GM19023 (cell line): ENCODE measurements around the gene NIPSNAP3A.
"Not testable (repeated sequence)": the region's sequence is repeated elsewhere in the genome, so short reads cannot be mapped to it uniquely, and the experiment has no call there.

ENCODE experiments used
- ATAC-seq: cut with Tn5 transposase; IDR thresholded peaks from one replicate; pipeline ENCODE4 v1.9.1; 2021; ENCODE audit warnings: mild to moderate bottlenecking, moderate library complexity; ENCODE audit not compliant: unreplicated experiment

NIPSNAP3A gene

DNA sequence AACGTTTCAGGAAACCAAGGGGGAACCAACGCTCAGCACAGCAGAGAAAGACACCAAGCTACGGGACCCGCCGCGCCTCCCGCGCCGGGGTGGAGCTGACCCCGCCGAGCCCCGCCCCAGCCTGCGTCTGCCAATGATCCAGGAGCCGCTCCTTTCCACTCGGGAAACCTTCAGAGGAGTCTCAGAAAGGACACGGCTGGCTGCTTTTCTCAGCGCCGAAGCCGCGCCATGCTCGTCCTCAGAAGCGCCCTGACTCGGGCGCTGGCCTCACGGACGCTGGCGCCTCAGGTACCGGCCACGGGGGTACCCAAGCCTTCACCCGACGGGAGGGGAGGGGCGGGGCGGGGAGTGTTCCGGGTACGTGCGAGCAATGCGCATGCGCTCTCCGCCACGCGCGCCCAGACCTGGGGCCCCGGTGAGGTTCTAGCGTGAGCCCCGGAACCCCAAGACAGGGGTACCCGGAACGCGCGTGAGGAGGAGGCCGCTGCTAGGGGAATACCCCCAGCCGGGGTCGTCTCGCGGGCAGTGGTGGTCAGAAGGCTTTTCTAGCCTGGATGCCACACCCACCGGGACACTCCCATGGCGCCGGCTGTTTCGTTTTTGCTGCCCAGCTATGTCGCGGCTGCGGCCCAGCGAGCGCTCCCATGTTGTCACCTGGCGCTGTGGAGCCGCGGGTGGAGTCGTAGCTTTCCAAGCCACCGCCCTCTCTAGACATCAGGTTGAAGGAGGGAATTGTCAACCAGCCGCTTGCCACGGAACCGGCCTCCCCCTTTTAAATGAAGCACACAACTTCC, at the start of gene NIPSNAP3A:
TSS of gene NIPSNAP3A (plus strand) at position 119 of the 794 bp plus-strand sequence. CDS start at position 229, 110 bp downstream.
- peak; percentile 90 for ATAC-seq

DNA sequence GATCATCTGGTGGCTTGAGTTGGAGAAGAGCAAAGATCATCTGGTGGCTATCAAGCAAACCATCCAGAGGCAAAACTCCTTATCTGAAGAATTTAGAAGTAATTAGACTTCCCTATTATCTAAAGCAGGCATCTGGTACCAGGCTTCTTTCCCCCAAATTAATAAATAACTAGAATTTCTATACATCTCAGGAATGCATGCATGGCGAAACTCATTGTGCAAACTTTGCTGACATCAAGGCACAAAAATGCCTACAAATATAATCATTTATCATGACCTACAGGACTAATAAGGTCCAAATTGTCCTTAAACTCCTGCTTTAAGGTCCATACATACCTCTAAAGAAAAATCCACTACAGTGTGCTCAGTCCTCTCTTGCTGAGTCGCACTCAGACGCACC, 47.2 kb upstream of the NIPSNAP3A start:
- ATAC-seq = no peak

DNA sequence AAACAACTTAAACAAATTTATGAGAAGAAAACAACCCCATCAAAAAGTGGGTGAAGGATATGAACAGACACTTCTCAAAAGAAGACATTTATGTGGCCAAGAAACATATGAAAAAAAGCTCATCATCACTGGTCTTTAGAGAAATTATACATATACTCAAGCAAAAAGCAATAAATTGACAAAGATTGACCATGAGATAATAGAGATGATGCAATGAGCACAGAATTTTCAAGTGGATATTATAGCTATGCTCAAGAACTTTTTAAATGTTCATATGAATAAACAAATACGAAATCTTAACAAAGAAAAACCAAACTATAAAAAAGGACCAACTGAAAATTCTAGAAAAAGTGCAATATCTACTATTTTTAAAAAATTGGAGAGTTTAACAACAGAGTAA, 38.7 kb upstream of the NIPSNAP3A start:
- ATAC-seq = not testable (repeated sequence)

DNA sequence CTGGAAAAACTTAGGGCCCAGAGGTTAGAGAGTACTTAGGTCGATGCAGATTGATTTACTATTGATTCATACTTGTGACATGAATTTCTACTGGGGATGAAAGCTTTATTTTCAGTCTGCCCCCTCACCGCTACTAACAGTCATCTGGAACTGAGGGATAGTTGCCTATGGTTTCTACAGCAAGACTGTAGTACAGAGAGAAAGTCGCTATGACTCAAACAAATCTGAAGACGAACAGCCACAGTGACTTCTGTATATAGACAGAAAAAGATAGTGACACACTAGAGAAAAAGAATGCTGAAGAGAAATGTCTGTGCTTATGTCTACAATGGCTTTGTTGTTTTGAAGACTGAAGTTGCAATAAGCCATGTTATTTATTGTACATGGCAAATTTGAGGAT, 35.9 kb upstream of the NIPSNAP3A start:
- ATAC-seq = no peak

DNA sequence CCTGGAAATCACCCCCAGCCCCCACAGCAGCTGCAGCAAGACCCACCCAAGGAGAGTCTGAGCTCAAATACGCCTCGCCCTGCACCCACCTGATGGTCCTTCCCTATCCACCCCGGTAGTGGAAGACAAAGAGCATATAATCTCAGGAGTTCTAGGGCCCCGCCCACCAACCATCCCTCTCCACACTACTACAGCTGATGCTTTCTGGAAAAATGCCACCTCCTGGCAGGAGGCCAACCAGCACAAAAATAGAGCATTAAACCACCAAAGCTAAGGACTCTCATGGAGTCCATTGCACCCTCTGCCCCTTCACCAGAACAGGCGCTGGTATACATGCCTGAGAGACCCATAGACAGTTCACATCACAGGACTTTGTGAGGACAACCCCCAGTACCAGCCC, 22.5 kb upstream of the NIPSNAP3A start:
- ATAC-seq = no peak

DNA sequence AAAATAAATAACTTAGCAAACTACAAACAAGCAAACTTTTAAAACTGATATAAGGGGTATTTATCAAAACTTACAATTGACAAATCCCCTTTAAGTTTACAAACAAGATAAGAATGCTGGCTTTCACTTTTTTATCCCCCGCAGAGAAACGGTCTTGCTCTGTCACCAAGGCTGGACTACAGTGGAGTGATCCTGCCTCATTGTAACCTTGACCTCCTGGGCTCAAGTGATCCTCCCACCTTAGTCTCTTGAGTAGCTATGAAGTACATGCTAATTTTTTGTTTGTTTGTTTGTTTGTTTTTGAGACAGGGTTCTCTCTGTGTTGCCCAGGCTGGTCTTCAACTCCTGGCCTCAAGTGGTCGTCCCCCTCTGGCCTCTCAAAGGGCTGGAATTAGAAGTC, 9.0 kb upstream of the NIPSNAP3A start:
- ATAC-seq = no peak

DNA sequence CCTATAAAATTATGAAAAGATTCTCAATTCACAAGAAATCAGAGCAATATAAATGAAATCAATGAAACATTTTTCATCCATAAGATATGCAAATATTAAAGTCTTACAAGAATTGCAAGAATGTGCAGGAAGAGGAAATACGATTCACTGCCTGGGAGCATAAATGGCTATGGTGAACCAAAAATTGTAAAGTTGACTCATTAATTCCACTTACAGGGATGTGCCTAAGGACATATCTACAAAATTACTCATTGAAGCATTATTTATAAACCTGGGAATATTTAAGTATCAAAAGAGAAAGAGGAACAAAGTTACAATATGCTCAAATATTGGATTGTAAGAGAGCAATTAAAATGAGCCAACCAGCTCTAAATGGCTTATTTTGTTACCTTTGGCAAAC, 6.9 kb upstream of the NIPSNAP3A start:
- no peak for ATAC-seq

DNA sequence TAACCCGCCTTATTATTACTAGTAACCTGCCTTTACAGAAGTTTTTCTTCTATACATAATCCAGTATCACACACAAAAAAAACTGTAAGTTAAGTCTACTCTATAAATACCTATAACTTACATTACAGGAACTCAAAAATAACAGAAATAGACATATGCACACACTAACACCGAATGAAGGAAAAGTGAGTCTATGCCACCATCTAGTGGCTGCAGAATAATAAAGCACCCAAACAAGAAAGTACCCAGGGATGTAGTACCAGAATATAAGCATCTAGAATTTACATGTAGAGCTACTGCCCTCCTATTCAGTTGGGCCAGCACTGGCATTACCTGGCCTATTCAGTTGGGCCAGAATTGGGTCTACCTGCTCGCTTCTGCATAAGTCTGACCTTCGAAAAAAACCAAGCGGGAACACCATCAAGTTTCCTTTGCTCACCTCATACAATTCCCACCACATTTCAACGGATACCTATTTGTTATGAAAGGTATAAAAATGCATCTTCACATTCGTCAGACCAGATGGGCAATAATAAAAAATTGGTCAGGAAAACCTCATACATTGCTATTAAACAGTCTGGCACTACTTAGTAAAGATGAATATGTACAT, 4.0 kb upstream of the NIPSNAP3A start:
- ATAC-seq = peak; percentile 30

DNA sequence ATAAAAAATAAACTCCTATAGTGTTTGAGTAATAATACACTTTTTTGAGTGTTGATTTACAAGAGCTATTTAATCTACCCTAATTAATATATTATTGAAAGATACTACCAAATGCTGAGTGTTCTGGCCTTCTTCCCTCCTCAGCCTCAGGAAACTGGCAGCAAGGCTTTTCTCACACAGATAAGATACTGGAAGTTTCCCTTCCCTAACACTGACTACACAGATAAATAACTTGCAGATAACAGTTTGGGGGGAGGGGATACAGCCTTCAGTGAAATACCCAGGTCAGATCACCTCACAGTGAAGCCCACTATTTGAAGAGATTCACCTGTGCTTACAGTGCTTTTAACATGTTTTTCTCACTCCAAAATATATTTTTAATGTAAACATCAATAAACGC, 1.6 kb upstream of the NIPSNAP3A start:
- ATAC-seq = no peak

DNA sequence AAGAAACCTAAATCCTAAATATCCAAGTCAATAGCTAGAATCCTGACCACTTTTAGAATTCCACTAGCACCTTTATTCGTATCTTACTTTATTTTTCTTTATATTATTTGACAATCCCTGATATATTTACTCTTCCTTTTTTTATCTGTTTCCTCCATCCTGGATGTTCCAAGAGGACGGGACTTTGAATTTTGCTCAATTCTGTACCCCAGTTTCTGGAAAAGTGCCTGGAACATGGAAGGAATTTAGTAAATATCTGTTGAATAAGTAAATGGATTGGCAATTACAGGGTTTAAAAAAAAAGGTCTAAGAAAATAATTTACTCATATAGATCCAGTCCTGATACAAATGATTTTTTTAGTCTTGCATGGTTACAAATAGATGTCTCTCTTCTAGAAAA, 1.2 kb upstream of the NIPSNAP3A start:
- no peak for ATAC-seq

DNA sequence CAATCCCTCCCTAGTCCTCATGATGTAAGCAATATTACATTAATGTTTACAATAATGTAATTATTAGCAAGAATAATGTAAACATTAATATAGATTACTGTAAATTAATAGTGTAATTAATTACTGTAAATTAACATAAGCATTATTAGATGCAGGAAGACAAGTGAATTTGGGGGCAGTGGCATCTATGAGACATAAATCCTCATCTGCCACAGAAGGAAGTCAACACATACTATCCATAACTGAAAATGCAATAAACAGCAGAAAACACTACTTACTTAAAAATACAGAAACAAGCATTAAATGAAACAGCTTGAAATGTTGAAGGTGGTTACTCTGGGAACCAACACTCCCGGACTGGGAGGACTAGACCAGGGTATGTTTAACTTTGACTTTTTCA, 685 bp upstream of the NIPSNAP3A start:
- no peak for ATAC-seq

DNA sequence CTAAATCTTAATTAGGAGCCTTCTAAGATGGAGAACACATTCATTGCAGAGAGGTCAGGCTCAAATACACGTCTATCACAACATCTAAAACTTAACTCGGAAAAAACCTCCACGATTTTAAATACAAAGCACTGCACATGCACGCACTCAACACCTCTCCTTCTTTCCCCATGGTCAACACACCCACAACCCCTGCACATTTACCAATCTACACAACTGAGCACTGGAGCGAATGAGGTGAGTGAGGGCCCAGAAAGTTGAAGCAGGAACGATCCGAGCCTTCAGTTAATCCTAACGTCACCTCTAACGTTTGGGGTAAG, 278 bp upstream of the NIPSNAP3A start:
- peak; percentile 24 for ATAC-seq

DNA sequence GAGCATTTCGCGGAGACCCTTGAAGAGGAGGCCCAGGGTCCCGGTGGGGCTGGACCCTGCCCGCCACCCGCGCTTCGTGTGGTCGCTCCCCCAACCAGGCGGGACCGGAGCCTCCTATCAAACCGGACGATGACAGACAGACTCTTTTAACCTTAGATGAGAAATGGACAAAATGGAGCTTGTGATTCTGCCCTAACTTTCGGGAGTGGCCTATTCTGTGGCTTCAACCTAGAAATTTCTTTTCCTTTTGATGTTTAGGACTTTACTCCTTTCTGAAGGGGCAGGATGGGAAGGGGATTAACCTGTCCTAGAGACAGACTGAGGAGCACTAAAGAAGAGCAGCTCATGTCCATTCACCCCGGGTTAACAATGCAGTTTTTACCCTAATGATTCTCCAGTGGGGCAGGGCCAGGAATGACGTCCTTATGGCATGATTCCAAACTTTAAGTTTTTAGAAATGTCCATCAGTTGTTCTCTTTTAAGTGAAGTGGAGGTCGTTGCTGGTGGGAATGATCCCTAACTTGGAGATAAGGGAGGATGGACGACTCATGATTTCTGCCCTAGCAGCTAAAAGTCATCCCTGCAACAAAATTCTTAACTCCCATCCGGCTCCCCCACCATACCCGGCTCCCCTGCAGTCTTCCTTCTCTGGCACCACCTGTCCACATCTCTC, 1.0 kb downstream of the NIPSNAP3A start:
- peak; percentile 4 for ATAC-seq

DNA sequence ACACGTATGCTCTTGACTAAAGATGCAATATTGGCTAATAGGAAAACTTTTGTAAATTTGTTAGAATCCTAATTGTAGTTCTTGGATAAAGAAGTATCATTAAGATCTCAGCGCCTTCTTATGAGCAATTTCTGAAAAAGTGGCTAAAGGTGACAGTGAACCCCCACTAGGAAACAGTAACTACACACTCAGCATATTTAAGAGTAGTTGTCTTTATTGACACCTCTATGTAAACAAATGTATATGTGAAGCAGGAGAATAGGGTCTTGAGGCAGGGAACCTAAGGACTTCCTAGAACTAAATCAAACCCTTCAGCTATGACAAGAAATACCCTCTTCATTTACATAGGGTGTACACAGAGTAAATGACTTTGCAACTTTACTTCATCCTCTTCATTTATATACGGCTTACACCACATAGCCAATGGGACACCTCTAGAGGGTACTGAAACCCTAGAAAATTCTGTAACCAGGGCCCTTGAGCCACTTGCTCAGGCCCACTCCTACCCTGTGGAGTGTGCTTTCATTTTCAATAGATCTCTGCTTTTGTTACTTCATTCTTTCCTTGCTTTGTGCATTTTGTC, 2.8 kb downstream of the NIPSNAP3A start:
- no peak for ATAC-seq

DNA sequence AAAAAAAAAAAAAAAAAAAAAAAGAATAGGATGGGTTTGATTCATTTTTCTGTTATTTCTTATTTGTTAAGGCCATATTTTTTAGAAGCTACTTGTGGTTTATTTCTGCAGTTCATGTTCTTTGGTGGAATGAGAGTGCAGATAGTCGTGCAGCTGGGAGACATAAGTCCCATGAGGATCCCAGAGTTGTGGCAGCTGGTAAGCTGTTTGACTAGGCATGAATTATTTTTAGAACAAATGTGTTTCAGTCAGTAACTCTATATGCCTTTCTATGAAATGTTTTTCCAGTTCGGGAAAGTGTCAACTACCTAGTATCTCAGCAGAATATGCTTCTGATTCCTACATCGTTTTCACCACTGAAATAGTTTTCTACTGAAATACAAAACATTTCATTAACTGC, 11.5 kb downstream of the NIPSNAP3A start:
- no peak for ATAC-seq

DNA sequence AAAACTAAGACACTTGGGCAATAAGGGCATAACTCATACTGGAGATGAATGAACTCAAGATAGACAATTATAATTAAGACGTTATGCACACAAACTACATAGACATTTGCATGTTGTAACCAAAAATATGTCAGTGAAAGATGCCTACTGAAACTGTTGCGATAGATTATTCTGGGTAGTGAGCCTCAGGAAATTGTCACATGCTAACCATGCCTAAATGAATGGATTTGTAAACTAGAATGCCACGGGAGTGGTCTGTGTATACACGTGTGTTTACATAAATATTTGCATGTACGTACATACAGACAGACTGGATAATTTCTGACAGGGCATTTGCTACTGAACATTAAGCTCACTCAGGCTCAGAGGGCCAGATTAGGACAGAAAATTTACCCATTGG, 17.7 kb downstream of the NIPSNAP3A start:
- no peak for ATAC-seq

DNA sequence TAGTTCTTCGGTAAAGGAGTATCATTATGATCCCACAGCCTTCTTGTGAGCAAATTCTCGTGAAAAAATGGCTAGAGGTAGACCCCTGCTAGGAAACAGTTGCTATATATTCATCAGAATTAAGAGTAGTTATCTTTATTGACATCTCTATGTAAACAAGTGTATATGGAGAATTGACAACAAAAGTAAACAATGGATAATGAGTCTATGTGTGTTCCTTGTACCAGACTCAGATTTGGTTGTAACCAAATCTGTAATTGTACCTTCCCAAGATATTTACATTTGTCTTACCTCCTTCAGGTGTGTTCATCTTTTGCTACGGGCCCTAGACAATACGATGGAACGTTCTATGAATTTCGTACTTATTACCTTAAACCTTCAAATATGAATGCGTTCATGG, 18.5 kb downstream of the NIPSNAP3A start:
- no peak for ATAC-seq

DNA sequence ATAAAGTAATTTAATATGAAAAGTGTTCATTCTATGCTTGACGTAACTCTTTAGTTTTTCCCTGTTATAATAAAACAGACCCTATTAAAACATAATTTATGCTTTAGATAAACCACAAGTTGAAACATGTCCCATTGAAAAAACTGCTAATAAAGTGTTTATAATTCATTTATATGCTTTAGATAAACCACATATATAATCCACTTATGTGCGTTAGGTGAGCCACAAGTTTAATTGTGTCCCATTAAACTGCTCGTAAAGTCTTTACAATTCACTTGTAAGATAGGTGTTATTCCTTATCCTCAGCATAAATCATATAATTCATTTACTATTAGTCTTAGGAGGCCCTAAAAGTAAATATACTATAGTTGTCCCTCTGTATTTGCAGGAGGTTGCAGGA, 20.0 kb downstream of the NIPSNAP3A start:
- no peak for ATAC-seq

DNA sequence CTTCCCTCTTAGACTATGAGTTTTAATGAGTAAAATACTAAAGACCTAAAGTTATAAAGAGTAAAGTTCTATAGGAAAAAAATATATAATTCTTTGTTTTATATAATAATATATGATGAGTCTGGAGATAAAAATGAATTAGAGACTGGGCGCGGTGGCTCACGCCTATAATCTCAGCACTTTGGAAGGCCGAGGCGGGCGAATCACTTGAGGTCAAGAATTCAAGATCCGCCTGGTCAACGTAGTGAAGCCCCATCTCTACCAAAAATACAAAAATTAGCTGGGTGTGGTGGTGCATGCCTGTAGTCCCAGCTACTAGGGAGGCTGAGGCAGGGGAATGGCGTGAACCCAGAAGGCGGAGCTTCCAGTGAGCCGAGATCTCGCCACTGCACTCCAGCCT, 21.5 kb downstream of the NIPSNAP3A start:
- not testable (repeated sequence) for ATAC-seq

DNA sequence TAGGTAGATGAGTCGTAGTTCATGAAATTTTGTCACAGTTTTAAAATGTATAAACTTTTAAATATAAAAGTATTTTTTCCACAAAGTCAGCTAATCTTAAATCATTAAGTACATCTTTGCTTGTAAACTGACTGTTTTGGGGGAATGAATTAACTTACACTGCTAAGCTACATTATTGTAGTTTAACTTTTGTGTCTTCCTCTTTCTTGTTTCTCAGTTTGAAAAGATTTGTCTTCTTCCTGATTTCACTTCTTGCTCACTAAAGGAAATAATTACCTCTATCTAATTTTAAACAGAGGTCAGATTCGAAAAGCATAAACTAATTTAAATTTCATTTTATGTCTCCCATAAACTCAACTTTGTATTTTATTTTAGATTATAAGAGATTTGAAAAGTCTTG, 22.2 kb downstream of the NIPSNAP3A start:
- ATAC-seq = no peak

DNA sequence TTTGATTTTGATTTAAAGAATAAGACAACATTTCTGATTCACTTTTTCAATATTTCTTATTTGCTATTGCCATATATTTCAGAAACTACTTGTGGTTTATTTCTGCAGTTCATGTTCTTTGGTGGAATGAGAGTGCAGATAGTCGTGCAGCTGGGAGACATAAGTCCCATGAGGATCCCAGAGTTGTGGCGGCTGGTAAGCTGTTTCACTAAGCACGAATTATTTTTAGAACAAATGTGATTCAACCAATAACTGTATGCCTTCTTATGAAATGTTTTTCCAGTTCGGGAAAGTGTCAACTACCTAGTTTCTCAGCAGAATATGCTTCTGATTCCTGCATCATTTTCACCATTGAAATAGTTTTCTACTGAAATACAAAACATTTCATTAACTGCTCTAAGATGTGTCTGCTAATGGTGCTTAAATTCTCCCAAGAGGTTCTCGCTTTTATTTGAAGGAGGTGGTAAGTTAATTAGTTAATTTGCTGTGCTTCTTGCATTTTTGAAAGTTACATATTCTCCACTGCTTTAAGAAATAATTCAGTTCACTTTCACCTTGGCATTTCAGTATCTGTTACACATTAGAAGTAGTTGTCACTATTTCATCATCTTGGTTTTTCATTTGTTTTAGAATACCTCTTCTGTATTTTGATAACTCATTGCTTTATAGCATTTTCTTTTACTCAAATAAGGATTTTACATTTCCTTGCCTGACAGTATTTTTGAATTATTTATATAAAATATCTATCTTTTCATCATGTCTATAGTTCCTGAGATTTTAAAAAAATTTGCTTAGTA, 25.4 kb downstream of the NIPSNAP3A start:
- ATAC-seq = no peak
